HG03469 (cell line): ENCODE results near the gene MANF.

Experiments used
- ATAC-seq: cut with Tn5 transposase; IDR thresholded peaks from one replicate; pipeline ENCODE4 v1.9.1; 2021; ENCODE audit warnings: mild to moderate bottlenecking, moderate library complexity, moderate number of reproducible peaks; ENCODE audit not compliant: unreplicated experiment

Gene MANF

DNA sequence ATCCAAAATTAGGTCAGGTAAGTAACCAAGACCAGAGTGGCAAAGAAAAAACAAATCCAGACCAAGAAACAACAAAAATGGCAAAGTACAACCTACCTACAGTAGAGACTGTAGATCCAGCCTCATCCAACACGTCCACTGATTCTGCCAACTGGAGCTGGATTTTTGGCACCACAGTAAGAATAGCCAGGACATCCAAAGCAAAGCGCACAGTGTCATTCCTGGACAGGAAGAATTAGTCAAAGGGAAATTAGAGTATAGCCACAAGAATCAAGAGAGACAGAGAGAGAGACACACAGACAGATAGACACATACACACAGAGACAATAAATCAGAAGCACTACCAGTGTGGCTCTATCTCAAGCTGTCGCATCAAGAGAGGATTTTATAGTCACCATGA, 37.1 kb downstream of the MANF start:
- no peak for ATAC-seq

DNA sequence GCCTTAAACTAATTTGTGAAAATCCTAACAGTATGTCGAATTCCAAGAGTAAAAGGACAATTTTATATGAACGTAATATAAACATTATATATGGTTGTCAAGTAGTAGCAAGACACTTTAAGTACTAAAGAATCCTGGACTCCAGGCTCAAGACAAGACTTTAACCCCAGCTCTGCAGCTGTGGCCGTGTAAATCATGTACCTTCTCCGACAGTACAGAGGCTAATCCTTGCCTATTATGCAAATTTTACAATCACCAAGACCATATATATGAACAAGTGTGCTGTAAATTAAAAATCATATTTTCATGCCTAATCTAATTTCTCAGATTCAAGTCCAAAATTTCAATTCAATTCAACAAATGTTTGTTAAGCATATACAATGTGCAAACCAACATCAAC, 41.8 kb downstream of the MANF start:
- no peak for ATAC-seq

DNA sequence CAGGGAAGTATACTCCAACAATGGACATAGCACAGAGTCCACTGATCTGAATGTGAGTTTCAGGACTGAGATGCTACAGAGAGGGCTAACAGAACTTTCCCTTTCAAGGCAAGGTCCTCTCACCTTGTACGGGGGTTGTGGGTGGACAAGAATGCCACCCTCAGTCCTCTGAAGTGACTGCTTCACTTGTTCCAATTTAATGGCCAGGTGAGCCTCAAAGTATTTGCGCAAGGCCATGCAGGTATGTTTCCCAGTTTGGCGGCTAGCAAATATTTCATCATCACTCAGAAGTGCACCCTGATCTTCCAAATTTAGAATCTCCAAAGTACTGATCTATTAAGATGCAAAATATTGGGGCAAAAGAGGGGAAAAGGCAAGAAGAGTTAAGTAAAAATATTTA, 44.0 kb downstream of the MANF start:
- ATAC-seq: no peak

DNA sequence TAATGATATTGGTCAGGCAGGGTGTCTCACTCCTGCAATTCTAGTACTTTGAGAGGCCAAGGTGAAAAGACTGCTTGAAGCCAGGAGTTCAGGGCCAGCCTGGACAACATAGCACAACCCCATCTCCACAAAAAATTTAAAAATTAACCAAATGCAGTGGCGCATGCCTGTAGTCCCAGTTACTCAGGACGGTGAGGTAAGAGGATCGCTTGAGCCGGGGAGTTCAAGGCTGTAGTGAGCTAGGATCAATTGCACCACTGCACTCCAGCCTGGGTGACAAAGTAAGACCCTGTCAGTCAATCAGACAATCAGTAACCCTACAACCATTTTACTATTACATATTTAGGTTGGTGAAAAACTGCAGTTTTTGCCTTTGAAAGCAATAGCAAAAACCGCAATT, 49.0 kb downstream of the MANF start:
- no peak for ATAC-seq

DNA sequence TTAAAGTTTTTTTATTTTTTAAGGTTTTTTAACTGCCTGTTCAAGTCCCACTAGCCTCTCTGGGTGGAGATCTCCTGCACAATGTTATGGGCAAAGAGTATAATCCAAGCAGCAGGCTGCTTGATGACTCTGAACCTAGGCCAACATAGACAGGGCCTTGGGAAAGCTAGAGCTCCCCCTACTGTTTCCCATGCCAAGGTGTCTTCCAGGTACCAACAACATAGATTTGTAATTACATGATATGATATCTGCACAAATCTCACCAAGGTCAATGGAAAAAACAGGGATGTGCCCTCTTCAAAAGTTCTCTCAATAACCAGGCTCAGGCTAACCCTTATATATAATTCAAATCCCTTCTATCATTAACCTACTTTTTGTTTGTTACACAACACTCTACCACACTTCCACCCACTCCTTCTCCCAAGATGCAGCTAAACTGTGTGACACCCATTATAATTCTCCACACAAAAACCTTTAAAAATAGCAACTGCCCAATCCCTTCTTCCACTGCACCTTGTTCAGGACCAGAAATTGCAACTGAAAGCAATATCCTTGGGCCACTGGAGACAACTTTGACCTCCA, 49.7 kb downstream of the MANF start:
- ATAC-seq: no peak

DNA sequence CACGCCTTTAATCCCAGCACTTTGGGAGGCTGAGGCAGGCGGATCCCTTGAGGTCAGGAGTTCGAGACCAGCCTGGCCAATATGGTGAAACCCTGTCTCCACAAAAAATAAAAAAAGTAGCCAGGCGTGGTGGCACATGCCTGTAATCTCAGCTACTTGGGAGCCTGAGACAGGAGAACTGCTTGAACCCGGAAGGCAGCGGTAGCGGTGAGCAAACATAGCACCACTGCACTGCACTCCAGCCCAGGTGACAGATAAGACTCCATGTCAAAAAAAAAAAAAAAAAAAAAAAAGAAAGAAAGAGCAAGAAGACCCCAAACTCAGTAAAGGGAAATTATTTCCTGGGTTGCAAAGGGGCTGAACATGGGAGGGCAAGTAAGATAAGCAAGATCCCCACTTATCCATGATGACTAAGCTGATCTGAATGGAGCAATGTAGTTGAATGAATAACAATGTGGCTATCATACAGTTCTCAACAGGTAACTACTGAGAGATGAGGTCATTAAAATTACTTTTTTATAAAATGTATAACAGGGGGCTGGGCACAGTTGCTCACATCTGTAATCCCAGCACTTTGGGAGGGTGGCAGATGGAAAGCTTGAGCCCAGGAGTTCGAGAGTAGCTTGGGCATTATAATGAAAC, 52.0 kb downstream of the MANF start:
- no peak for ATAC-seq
